Spinal cord (tissue), 10 donors: ENCODE results near the gene RAPGEF1. TPM values are rescaled to one million over a fixed set of nuclear protein-coding genes. Genes with fewer than 3 reads are reported as not detected.
A peak's percentile ranks its signal among the peaks of the same experiment; 100 is the strongest.
"Not testable (repeated sequence)": the region's sequence is repeated elsewhere in the genome, so short reads cannot be mapped to it uniquely, and the experiment has no call there.

Source experiments
- DNase-seq, 6 donors: peaks; one replicate each; pipeline versions ENCODE4 v3.0.0 to v3.0.0-alpha.2; 2013 to 2015; ENCODE audit warnings: low spot score in 6 of 6, low read depth in 4 of 6
- H3K27ac ChIP-seq: one replicate; pipeline ENCODE4 v1.5.1; 2013; ENCODE audit warnings: low read depth, low read length, control low read depth
- H3K27me3 ChIP-seq: one replicate; pipeline ENCODE4 v1.6.1; 2013; ENCODE audit warnings: low read length; ENCODE audit not compliant: control insufficient read depth, insufficient read depth
- H3K36me3 ChIP-seq: one replicate; pipeline ENCODE4 v1.6.1; 2013; ENCODE audit warnings: low read length; ENCODE audit not compliant: control insufficient read depth, insufficient read depth
- H3K4me1 ChIP-seq: one replicate; pipeline ENCODE4 v1.6.1; 2013; ENCODE audit warnings: low read length; ENCODE audit not compliant: control insufficient read depth, insufficient read depth
- H3K4me3 ChIP-seq: one replicate; pipeline ENCODE4 v1.5.1; 2013; ENCODE audit warnings: low read depth, low read length, control low read depth
- H3K9me3 ChIP-seq: one replicate; pipeline ENCODE4 v1.6.1; 2013; ENCODE audit warnings: low read length; ENCODE audit not compliant: control insufficient read depth, insufficient read depth
- WGBS: methylation state at CpG from one replicate; pipeline ENCODE4 v1.1.5; 2013; ENCODE audit warnings: missing lambda C conversion rate; ENCODE audit not compliant: insufficient coverage; 5-methylcytosine and 5-hydroxymethylcytosine counted together
- polyA plus RNA-seq, 2 donors: library from polyadenylated mRNA; unstranded; fragments of 120-200 nt; gene quantifications; one replicate each; pipeline ENCODE4 v1.2.1, GENCODE V29; 2013; ENCODE audit not compliant: insufficient read length in 2 of 2
- total RNA-seq, 2 donors: library from RNA; depleted of rRNA in 1 of 2; stranded (reverse); fragments of 120-200 nt in 1 of 2; fragments of >200 nt in 1 of 2; gene quantifications; one replicate each; pipeline versions ENCODE4 v1.2.3 to v1.2.4, GENCODE V29; 2013 to 2014
- donor health status: healthy.

Gene RAPGEF1
- total and polyA plus RNA-seq, 4 donors = 39.7 to 175 (median 89.2) TPM

- no peaks in the 10 kb centered on the region for H3K9me3 ChIP-seq
- no peaks in the 10 kb centered on the region for H3K27me3 ChIP-seq
- DNase-seq = no peak
- H3K4me1 ChIP-seq = peaks cover 10% of the 10 kb centered on the region
- no peak overlapping the region for H3K4me3 ChIP-seq
- 85% methylated on average over 4 of the region's 15 CpGs for WGBS
- no peak overlapping the region for H3K27ac ChIP-seq
- H3K36me3 ChIP-seq = no peaks in the 10 kb centered on the region
Observed at GRCh38 chr9:131685753-131686706, 53.8 kb downstream of the RAPGEF1 start.

- not testable (repeated sequence) for H3K4me3 ChIP-seq, H3K27ac ChIP-seq, H3K27me3 ChIP-seq, H3K36me3 ChIP-seq, H3K9me3 ChIP-seq
- peak in 1 of 6 donors; percentile 35 for DNase-seq
- H3K4me1 ChIP-seq = peaks cover 26% of the 10 kb centered on the region
- WGBS = 100% methylated on average over 1 of the region's 4 CpGs
Observed at GRCh38 chr9:131683094-131683493, 56.8 kb downstream of the RAPGEF1 start.

- Histone ChIP-seq H3K36me3 (no peaks in the 10 kb centered on the region), H3K9me3 (no peaks in the 10 kb centered on the region), H3K4me3 (no peak overlapping the region), H3K27me3 (no peaks in the 10 kb centered on the region), H3K27ac (no peak overlapping the region), H3K4me1 (peaks cover 26% of the 10 kb centered on the region)
- no peak for DNase-seq
- WGBS = 31% methylated on average over 11 of the region's 11 CpGs
Observed at GRCh38 chr9:131682261-131682660, 57.6 kb downstream of the RAPGEF1 start.

GRCh38 chr9:131681826-131682225, 58.0 kb downstream of the RAPGEF1 start:
- H3K27me3 ChIP-seq, H3K4me3 ChIP-seq, H3K9me3 ChIP-seq, H3K36me3 ChIP-seq: not testable (repeated sequence)
- peak overlapping the region; percentile 15 for H3K27ac ChIP-seq
- peak in 1 of 6 donors; percentile 83 for DNase-seq
- 17% methylated on average over 8 of the region's 10 CpGs for WGBS
- peaks cover 26% of the 10 kb centered on the region for H3K4me1 ChIP-seq

GRCh38 chr9:131681108-131681507, 58.8 kb downstream of the RAPGEF1 start:
- DNase-seq, H3K27ac ChIP-seq, H3K9me3 ChIP-seq, H3K27me3 ChIP-seq, H3K4me3 ChIP-seq, H3K36me3 ChIP-seq: not testable (repeated sequence)
- 33% methylated on average over 2 of the region's 5 CpGs for WGBS
- peaks cover 29% of the 10 kb centered on the region for H3K4me1 ChIP-seq

GRCh38 chr9:131679261-131680020, 60.4 kb downstream of the RAPGEF1 start:
- Histone ChIP-seq H3K36me3 (peaks cover 3% of the 10 kb centered on the region), H3K4me3 (no peak overlapping the region), H3K27ac (peak overlapping the region; percentile 64), H3K27me3 (no peaks in the 10 kb centered on the region), H3K4me1 (peaks cover 42% of the 10 kb centered on the region), H3K9me3 (no peaks in the 10 kb centered on the region)
- WGBS = 98% methylated on average over 11 of the region's 12 CpGs
- DNase-seq = no peak

- Histone ChIP-seq H3K36me3 (peaks cover 3% of the 10 kb centered on the region), H3K27ac (peak overlapping the region; percentile 64), H3K4me3 (no peak overlapping the region), H3K9me3 (no peaks in the 10 kb centered on the region), H3K4me1 (peaks cover 43% of the 10 kb centered on the region), H3K27me3 (no peaks in the 10 kb centered on the region)
- WGBS = 59% methylated on average over 4 of the region's 5 CpGs
- DNase-seq = no peak
Observed at GRCh38 chr9:131678499-131679111, 61.3 kb downstream of the RAPGEF1 start.

- Histone ChIP-seq H3K9me3 (no peaks in the 10 kb centered on the region), H3K4me1 (peaks cover 43% of the 10 kb centered on the region), H3K36me3 (peaks cover 3% of the 10 kb centered on the region), H3K27me3 (no peaks in the 10 kb centered on the region), H3K27ac (peak overlapping the region; percentile 47), H3K4me3 (no peak overlapping the region)
- WGBS = 40% methylated on average over 5 of the region's 9 CpGs
- DNase-seq = no peak
Observed at GRCh38 chr9:131677444-131678180, 62.3 kb downstream of the RAPGEF1 start.

GRCh38 chr9:131677049-131677443, 62.8 kb downstream of the RAPGEF1 start:
- Histone ChIP-seq H3K4me1 (peaks cover 40% of the 10 kb centered on the region), H3K27me3 (no peaks in the 10 kb centered on the region), H3K9me3 (no peaks in the 10 kb centered on the region), H3K4me3 (no peak overlapping the region), H3K27ac (peak overlapping the region; percentile 26), H3K36me3 (peaks cover 3% of the 10 kb centered on the region)
- no peak for DNase-seq
- 67% methylated on average over 3 of the region's 4 CpGs for WGBS
